Putamen (tissue), 1 donor: ENCODE measurements around the gene GMDS.

Source experiments
- DNase-seq: peaks from one replicate; pipeline ENCODE4 v3.0.0-alpha.2; 2016; ENCODE audit warnings: low spot score

The GMDS gene

GRCh38 chr6:1895721-1896120, 349.7 kb downstream of the GMDS start:
- DNase-seq, result no peak

GRCh38 chr6:1894954-1895353, 350.5 kb downstream of the GMDS start:
- DNase-seq, result no peak

GRCh38 chr6:1893470-1894130, 351.8 kb downstream of the GMDS start:
- no peak for DNase-seq

GRCh38 chr6:1892716-1893115, 352.7 kb downstream of the GMDS start:
- no peak for DNase-seq

- no peak for DNase-seq
Observed at GRCh38 chr6:1890987-1891386, 354.4 kb downstream of the GMDS start.

GRCh38 chr6:1890071-1890470, 355.3 kb downstream of the GMDS start:
- no peak for DNase-seq

GRCh38 chr6:1885576-1886011, 359.8 kb downstream of the GMDS start:
- DNase-seq, result no peak

GRCh38 chr6:1884313-1884712, 361.1 kb downstream of the GMDS start:
- DNase-seq, result no peak

- no peak for DNase-seq
Observed at GRCh38 chr6:1878330-1878729, 367.1 kb downstream of the GMDS start.

- DNase-seq, result peak; percentile 64
Observed at GRCh38 chr6:1873781-1874180, 371.6 kb downstream of the GMDS start.

- no peak for DNase-seq
Observed at GRCh38 chr6:1872649-1873131, 372.7 kb downstream of the GMDS start.

GRCh38 chr6:1871724-1872315, 373.6 kb downstream of the GMDS start:
- DNase-seq, result peak; percentile 62

GRCh38 chr6:1870932-1871331, 374.5 kb downstream of the GMDS start:
- DNase-seq, result no peak

- no peak for DNase-seq
Observed at GRCh38 chr6:1870251-1870650, 375.2 kb downstream of the GMDS start.

- DNase-seq, result no peak
Observed at GRCh38 chr6:1869769-1870168, 375.6 kb downstream of the GMDS start.

- no peak for DNase-seq
Observed at GRCh38 chr6:1869308-1869707, 376.1 kb downstream of the GMDS start.

GRCh38 chr6:1868561-1869261, 376.7 kb downstream of the GMDS start:
- no peak for DNase-seq

GRCh38 chr6:1867197-1867596, 378.2 kb downstream of the GMDS start:
- DNase-seq, result no peak

- peak; percentile 52 for DNase-seq
Observed at GRCh38 chr6:1865585-1865984, 379.8 kb downstream of the GMDS start.

- no peak for DNase-seq
Observed at GRCh38 chr6:1864496-1864895, 380.9 kb downstream of the GMDS start.

- no peak for DNase-seq
Observed at GRCh38 chr6:1862411-1862810, 383.0 kb downstream of the GMDS start.

GRCh38 chr6:1860756-1861348, 384.6 kb downstream of the GMDS start:
- DNase-seq, result no peak

GRCh38 chr6:1858859-1859258, 386.5 kb downstream of the GMDS start:
- DNase-seq, result no peak
